DMS79 (cell line): Measurements from ENCODE around the gene MAP7D1.

ENCODE experiments used
- DNase-seq: peaks from one replicate; lab custom pipeline; 2025; lab: John Stamatoyannopoulos, UW

The MAP7D1 gene

GRCh38 chr1:36155408-36156328 is at the start of gene MAP7D1:
Gene MAP7D1, plus strand, starts transcription at chr1:36156160. Its CDS starts 258 bp downstream, at chr1:36156418.
- peak; percentile 74 for DNase-seq

- DNase-seq = no peak
Observed at GRCh38 chr1:36106269-36106668, 49.7 kb upstream of the MAP7D1 start.

DNA sequence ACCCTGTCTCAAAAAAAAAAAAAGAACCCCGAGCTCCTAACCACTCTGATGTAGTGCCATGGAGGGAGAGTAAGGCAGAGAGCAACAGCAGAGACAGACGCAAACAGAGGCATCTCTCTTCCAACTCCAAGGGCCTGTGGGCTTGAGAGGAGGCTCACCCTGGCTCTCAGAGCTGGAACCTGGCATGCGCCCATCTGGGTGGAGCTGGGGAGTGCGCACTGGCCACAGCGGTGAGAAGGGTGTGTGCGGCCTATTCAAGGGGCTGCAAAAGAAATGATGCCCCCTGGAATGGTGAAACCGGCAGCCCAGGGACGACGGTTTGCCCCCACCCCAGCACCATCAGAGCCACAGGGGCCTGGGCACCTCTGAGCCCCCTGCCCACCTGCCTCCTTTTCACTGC is 48.6 kb upstream of the MAP7D1 start:
- no peak for DNase-seq

DNA sequence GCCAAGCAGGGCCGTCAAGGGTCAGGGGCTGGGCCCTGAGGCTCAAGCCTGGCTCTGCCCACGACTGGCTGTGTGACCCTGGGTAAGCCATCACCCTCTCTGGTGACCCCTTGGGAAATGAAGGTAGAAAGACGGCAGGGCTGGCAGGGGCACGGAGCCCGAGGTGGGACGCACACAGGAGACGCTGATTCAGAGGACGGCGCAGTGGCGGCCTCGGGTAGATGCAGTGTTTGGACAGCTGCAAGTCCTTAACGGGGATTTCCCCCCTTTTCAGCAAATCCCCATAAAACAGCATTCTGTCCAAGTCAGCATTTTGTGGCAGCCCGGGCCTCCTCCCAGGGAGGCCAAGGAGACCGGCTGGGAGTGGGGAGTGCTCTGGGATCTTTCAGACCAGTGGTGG is 47.6 kb upstream of the MAP7D1 start:
- DNase-seq = no peak

- no peak for DNase-seq
Observed at GRCh38 chr1:36109041-36109679, 46.8 kb upstream of the MAP7D1 start.

GRCh38 chr1:36111151-36111550 is 44.8 kb upstream of the MAP7D1 start:
- DNase-seq = no peak

DNA sequence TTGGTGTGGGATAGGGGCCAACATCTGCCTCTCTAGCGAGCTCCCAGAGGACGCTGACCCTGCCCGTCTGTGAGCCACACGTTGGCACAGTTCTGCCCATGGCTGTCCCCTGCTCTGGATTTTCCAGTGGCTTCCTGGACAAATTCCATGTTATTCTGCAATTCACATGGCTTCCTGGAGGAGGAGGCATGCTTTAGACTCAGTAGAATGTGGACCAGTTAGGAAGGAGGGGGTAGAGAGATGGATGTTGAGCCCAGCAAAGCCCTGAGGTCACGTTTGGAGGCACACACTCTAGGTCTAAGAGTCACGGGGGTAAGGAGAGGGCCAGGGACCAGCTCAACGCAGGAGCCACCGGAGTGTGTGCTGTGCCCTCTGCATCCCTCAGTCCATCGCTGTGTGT is 43.1 kb upstream of the MAP7D1 start:
- DNase-seq = no peak

- DNase-seq = no peak
Observed at GRCh38 chr1:36114371-36114770, 41.6 kb upstream of the MAP7D1 start.

DNA sequence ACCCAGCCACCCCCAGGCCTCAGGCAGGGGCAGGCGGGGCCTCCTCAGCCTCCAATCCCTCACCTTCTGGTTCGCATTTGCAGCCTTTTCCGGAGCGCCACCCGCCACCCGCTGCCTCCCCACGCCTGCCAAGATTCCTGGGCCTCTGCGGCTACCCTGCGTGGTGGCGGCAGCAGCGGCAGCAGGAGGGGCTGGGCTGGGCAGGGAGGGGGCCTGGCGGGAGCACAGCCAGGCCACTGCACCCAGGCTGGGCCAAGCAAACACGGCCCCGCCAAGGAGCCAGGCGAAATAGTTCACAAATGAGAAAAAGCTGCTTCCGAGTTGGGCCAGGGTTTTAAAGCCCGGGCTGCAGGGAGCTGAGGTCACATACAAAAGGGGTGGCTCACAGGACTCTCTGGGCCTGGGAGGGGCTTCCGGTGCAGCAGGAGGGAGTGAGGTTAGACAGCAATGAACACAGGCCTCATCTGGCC is 40.7 kb upstream of the MAP7D1 start:
- no peak for DNase-seq

DNA sequence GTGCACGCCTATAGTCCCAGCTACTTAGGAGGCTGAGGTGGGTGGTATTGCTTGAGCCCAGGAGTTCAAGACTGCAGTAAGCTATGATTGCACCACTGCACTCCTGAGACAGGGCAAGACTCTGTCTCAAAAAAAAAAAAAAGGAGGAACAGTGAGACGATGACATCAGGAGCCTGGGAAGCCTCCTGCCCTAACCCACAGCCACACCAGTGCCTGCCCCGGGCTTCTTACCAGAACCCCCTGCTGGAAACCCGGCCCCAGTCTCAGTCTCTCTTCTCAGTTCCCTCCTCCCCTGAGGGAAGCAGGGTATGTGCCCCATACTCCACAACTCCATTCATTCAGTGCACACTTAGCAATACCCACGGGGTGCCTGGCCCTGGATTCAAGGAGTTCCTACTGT is 40.0 kb upstream of the MAP7D1 start:
- DNase-seq = no peak

GRCh38 chr1:36116901-36117300 is 39.1 kb upstream of the MAP7D1 start:
- DNase-seq = no peak

DNA sequence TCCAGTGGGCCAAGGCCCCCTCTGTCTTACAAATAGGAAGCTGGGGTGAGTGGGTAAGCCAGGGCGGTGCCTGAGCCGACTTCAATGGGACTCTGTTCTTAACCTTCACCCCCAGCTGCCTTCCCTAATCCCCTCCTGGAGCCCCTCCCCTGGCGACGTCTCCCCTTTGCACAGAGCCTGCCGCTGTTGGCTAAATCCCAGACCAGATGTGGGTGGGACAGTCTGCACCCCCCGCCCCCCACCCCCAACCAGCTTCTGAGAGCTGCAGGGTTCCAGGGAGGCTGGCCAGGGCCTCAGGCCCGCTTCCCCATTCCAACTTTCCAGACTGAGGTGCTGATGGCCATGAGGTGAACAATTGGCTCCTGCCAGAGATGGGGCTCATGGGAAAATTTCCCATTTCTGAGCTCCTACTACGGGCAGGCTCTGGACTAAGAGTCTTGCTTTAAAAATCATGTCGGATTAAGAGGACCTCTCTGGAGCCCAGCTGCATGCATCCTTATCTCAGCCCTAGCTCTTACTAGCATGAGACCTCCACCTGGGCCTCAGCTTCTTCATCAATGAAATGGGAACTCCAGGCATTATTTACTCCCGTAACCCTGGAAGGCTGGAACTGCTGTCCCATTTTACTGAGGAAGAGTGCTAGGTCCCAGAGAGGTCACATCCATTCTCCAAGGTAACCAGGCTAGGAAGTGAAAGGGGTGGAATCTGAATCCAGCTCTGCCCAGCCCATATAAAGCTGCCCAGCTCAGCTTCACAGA is 37.3 kb upstream of the MAP7D1 start:
- DNase-seq = no peak

DNA sequence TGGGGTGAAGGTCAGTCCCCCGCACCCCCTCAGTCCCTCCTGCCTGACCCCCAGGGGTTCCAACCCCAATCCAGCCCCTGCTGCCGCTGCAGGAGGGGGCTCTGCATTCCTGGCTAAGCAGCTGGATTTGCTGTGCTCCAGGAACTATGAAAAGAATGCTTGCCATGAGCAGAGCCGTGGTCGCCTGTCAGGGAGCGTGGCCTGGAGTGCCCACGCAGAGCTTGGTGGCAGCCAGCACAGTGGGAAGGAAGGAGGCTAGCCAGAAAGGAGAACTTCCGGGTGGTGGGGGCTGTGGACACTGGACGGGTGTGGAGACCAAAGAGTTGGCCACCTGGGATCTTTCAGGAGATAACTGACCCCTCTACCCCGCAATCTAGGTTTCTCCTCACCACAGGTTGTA is 36.5 kb upstream of the MAP7D1 start:
- no peak for DNase-seq

DNA sequence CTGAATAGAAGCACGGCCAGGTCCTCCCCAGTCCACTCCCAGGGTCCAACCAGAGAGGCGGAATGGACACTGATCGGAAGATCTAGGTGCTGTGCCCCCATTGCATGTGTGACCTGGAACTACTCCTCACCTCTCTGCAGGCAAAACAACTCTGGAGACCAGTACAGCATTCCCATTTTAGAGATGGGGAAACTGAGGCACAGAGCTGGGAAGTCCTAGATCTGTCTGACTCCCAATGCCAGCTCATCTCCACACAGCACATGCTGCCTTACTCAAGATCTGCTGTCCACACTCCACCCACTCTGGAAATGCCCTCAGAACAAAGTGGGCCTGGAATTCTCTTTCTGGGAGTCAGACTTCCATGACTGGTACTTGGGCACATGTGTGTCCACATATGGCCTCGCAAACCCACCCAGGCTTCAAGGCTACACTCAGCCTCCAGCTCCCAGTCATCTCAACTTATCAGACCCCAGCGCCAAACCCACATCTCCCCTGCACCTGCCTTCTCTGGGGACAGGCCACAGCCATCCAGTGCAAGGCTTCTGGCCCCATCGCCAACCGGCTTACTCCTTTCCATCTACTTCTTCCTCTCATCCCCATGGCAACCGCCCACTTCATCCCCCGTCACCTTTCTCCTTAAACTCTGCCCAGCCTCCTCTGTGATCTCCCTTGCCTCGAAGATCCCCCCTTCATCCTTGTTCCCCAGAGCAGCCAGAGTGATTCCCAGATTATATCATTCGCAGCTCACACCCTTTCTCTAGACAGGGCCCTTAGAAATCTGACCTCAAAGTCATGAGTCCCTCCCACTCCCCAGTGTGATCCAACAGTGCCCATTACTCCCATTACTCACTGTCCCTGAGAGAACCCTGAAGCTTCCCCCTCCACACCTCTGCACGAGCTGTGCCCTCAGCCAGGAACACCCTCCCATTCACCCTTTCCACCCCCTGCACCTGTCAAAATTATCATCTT is 33.6 kb upstream of the MAP7D1 start:
- DNase-seq = no peak

- no peak for DNase-seq
Observed at GRCh38 chr1:36123356-36123755, 32.6 kb upstream of the MAP7D1 start.

- no peak for DNase-seq
Observed at GRCh38 chr1:36124404-36125128, 31.4 kb upstream of the MAP7D1 start.

- DNase-seq = no peak
Observed at GRCh38 chr1:36125129-36125991, 30.6 kb upstream of the MAP7D1 start, which contains the start of gene COL8A2. Gene COL8A2, minus strand, starts transcription at chr1:36125222. Its CDS starts 24,980 bp downstream, at chr1:36100242.

GRCh38 chr1:36126005-36126716 is 29.8 kb upstream of the MAP7D1 start:
- no peak for DNase-seq
